Right kidney (tissue), 1 donor: ENCODE measurements around the gene RHOT1.
"Not testable (repeated sequence)": the region's sequence is repeated elsewhere in the genome, so short reads cannot be mapped to it uniquely, and the experiment has no call there.

Experiments used
- DNase-seq: peaks from one replicate; pipeline ENCODE4 v3.0.0-alpha.2; 2016

The RHOT1 gene

DNA sequence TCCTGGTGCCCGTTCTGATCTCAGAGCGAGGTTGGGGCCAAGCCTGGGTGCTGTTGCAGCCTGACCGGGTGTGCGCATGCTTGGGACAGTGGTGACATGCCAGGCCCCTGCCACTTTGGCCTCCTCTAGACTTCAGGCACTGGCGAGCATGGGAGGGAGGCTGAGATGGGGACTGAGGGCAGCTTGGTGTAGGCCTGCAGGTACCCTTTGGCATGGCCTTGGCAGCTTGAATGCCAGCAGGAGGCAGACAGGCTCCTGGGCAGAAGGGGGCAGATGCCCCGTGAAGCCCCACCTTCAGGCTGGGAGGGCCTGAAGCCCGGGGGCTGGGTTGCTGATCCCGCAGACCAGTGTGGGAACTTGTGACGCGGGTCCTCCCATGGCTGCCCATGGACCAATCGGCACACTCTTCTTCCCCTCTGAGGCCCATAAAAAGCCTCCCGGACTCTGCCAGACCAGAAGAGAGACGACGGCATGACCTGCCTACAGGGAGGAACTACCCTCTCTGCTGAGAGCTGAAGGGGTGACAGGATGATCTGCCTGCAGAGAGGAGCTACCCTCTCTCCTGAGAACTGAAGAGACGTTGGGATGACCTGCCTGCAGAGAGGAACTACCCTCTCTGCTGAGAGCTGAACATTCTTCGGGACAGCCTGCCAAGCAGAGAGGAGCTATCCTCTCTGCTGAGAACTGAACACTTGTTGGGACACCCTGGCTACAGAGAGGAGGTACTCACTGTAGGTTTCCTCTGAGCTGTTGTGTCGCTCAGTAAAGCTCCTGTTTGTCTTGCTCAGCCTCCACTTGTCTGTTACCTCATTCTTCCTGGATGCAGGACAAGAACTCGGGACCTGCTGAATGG, 17.5 kb downstream of the RHOT1 start:
- DNase-seq: no peak

DNA sequence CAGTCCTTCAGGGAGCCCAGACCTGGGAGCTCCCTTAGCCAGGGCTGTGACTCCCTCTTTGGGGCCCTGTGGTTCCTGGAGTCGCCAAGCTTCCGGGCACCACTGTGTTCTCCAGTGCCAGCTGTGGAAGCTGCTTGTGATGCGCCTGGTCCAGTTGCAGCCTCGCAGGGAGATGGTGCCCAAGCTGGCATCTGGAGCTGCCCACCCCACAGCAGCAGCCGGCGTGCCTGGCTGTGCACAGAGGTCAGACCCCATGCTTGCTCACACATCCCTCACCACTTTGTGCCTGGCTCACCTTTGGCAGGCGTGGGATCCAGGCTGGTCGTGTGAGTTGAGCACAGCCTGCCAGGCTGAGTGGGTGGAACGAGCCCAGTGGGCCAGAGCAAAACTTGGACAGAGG, 18.2 kb downstream of the RHOT1 start:
- no peak for DNase-seq

GRCh38 chr17:32161029-32161428, 18.7 kb downstream of the RHOT1 start:
- no peak for DNase-seq

DNA sequence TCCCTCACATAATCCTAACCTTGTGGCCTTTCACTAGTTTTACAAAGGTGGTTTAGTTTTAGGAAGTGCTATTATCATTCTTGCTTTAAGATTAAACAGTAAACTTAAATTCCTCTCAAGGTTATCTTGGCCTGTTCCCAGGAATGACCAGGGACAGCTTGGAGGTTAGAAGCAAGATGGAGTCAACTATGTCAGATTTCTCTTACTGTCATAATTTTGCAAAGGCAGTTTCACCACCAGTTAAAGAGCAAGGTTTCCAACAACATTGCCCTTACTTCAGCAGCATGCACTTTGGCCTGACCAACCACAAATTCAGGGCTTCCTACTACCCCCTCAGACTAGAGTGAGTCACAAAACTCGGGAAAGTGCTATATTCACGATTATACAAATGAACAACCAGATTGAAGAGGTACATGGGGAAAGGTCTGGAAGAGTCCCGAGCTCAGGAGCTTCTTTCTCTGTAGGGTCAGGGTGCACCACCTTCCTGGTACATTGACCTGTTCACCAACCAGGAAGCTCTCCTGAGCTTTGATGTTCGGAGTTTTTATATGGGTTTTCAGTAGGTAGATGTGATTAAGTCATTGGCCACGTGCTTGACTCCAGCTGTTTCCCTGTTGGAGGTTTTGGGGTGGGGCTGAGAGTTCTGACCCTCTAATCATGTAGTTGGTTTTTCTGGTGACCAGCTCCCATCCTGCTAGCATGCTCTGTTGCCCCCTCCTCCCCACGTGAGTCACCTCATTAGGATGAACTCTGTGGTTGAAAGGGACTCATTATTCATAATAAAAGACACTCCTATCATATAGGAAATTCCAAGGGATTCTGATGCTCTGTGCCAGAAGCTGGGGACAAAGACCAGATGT, 19.4 kb downstream of the RHOT1 start:
- no peak for DNase-seq

- no peak for DNase-seq
Measured at GRCh38 chr17:32174889-32175288, 32.6 kb downstream of the RHOT1 start.

DNA sequence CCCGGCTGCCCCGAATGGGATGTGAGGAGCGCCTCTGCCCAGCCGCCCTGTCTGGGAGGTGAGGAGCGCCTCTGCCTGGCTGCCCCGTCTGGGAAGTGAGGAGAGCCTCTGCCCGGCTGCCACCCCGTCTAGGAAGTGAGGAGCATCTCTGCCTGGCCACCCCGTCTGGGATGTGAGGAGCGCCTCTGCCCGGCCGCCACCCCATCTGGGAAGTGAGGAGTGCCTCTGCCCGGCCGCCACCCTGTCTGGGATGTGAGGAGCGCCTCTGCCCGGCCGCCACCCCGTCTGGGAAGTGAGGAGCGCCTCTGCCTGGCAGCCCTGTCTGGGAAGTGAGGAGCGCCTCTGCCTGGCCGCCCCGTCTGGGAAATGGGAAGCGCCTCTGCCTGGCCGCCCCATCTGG, 36.4 kb downstream of the RHOT1 start:
- not testable (repeated sequence) for DNase-seq

DNA sequence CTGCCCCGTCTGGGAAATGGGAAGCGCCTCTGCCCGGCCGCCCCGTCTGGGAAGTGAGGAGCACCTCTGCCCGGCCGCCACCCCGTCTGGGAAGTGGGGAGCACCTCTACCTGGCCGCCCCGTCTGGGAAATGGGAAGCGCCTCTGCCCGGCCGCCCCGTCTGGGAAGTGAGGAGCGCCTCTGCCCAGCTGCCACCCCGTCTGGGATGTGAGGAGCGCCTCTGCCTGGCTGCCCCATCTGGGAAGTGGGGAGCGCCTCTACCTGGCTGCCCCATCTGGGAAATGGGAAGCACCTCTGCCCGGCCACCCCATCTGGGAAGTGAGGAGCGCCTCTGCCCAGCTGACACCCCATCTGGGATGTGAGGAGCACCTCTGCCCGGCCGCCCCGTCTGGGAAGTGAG, 36.8 kb downstream of the RHOT1 start:
- DNase-seq: not testable (repeated sequence)

DNA sequence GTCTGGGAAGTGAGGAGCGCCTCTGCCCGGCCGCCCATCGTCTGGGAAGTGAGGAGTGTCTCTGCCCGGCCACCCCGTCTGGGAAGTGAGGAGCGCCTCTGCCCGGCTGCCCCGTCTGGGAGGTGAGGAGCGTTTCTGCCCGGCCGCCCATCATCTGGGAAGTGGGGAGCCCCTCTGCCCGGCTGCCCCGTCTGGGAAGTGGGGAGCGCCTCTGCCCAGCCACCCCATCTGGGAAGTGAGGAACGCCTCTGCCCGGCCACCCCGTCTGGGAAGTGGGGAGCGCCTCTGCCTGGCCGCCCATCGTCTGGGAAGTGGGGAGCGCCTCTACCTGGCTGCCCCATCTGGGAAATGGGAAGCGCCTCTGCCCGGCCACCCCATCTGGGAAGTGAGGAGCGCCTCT, 37.2 kb downstream of the RHOT1 start:
- DNase-seq: not testable (repeated sequence)

GRCh38 chr17:32180262-32180661, 38.0 kb downstream of the RHOT1 start:
- DNase-seq: not testable (repeated sequence)

DNA sequence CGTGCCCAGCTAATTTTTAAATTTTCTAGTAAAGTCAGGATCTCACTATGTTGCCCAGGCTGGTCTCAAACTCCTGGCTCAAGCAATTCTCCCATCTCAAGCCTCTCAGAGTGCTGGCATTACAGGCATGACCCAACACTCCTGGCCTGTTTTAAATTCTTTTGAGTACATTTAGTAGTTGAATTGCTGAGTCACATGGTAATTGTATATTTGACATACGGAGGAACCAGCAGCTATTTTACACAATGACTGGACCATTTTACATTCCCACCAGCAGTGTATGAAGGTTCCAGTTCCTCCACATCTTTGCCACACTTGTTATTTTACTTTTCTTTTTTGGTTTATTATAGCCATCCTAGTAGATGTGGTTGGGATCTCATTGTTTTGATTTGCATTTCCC, 43.6 kb downstream of the RHOT1 start:
- DNase-seq: no peak

DNA sequence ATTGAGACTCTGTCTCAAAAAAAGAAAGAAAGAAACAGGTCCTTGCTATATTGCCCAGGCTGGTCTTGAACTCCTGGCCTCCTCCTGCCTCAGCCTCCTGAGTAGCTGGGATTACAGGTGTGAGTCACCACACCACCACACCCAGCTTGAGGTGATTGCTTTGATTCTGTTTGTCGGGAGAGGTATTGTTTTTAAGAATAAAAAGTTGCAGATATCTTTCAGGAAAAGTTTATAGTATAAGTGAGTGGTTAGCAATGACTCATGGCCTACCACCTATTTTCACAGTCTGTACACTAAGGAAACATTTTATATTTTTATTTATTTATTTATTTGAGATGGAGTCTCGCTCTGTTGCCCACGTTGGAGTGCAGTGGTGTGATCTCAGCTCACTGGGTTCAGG, 45.0 kb downstream of the RHOT1 start:
- no peak for DNase-seq

DNA sequence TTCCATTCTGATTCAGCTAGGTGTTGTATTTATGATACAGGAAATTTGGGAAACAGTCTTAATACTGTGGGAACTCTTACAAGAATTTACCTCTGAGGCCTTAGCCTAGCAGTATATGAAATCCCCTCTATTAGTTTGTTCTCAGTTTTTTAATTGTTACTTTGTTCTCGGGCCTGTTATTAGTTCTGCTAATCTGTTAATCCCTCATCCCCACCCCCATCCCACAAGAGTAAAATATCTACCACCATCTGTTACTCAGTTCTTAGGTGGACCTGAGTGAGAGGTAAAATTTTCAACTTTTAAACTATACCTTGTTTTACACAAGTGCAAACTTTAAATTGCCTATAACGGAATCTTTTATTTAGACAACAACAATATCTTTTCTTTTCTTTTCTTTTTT, 47.0 kb downstream of the RHOT1 start:
- DNase-seq: no peak

DNA sequence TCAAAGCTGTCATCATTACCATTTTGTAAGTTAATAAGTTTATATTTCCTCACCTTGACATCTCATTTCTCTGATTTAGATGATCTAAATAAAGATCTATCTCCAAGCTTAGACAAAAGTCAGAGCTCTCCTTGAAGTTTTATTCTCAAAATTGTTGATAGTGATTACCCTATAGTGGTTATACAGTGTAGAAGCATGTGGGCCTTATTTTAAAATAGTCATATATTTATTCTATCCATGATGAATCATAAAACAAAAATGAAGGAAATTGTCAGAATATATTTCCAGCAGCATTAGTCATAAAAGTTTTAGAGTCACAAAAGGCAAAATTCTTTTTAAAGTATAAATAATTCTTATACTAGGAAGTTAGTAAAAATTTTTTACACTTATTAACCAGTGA, 49.0 kb downstream of the RHOT1 start:
- no peak for DNase-seq

DNA sequence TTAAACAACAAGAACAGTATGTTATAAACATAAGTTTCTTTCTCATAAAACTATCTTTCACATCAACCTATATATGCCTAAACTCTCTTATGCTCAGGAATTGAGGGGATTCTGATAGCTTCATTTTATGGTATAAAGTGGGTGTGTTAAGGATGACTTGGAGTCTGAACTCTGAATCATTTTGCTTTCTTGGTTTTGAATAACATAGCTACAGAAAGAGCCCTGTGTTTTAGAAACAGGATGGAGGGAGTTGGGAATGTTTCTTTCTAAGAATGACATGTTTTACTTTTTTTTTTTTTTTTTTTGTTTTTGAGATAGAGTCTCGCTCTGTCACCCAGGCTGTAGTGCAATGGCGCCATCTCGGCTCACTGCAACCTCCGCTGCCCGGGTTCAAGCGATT, 50.1 kb downstream of the RHOT1 start:
- DNase-seq: no peak

GRCh38 chr17:32197987-32198386, 55.7 kb downstream of the RHOT1 start:
- no peak for DNase-seq

DNA sequence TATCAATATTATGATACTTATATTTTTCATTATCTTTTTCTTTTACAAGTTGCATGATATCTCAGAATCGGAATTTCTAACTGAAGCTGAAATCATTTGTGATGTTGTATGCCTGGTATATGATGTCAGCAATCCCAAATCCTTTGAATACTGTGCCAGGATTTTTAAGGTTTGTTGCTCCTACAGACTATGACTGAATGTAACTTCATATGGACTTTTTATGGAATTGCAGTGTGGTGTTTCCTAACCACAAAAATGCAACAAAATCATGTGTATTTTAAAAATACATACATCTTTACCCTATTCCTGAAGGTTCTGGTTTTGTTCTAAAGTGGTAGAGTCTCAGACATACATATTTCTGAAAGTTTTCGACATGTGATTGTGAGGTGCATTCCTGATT, 64.6 kb downstream of the RHOT1 start:
- no peak for DNase-seq

DNA sequence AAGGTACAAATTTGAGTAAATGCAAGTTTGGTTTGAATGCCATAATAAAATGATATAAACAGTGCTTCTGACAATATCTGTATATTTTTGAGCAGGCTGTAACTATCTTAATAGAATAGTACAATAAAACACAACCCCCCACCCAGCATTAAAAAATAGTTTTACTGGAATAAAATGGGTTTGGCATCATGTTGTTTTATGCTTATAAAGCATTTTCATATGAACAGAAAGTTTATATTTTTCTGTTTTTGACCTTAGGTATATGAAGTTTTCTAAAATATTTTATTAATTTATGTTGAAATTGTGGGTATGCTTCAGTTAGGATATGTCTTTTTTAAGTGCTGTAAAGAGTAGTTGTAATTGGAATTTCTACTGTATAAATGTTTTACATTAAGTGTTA, 66.1 kb downstream of the RHOT1 start:
- no peak for DNase-seq

GRCh38 chr17:32209608-32210007, 67.3 kb downstream of the RHOT1 start:
- no peak for DNase-seq

DNA sequence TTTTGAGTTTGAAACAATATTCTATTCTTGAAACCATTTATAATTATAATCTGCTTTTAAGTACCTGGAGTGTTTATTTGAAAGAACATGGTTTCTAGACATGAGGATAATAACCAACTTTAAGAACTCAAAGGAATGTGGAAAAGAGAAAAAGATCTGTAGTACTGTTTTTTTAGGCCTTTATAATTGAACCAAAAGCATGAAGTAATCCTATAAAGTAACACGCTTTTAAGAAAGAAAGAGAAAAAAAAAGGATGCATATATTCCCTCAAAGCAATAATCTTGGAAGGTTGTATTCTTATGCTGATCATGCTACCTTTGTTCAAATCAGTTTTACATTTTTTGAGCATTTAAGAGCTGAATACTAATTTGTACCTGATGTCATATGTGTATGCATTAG, 69.4 kb downstream of the RHOT1 start:
- DNase-seq: no peak

DNA sequence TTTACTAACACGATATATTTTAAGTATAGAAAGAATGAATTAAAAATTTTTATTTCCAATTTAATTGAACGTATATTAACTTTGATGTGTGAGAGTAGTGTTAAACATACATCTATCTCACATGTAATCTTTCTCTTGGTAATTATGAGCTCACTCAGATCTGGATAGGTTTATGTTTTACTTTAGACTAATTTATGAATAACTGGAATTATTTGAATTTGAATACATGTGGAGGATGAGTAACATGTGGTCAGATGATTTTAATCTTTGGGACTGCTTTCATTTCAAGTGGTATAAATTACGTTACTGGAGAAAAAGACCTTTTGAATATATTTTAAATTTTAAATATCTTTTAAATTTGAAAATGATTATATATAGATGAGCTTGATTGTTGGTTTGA, 73.4 kb downstream of the RHOT1 start:
- DNase-seq: no peak

DNA sequence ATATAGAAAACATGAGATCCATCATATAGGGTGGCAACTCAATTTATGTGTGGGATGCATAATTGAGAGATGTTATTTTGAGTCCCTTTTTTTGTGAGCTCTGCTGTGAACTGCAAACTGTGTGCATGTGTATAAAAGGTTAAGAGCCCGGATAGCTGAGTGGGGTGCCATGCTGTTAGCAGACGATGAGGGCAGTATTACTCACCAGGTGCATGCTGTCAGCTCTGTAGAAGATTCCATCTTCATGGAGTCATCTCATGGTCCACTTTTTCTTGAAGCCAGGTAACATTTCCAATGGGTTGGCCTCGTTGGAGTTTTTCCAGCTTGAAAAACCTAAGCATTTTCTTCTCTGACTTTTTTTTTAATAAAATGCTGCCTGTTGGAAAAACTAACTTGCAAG, 80.3 kb downstream of the RHOT1 start:
- DNase-seq: no peak

- DNase-seq: no peak
Measured at GRCh38 chr17:32223703-32224102, 81.4 kb downstream of the RHOT1 start.

GRCh38 chr17:32226886-32227285, 84.6 kb downstream of the RHOT1 start:
- DNase-seq: peak; percentile 12

DNA sequence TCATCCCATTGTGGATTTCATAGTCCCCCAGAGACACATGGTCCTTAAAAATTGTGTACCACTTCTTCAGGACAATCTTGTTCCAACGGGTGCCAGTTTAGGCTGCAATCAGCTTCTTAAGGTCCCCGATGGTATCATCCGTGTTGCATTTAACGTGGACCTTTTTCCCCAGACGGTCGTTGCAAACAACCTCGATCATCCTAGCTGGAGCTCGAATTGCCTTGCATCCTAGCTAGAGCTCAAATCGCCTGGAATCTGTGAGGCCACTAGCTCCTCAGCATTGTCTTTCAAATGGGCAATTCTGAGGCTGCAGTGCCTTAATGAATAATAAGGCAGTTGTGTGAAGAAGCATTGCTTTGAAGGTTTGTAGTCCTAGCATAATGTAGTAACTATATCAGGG, 85.6 kb downstream of the RHOT1 start:
- no peak for DNase-seq
